Measurements from ENCODE around the gene NPHP4.
"Not testable (repeated sequence)": the region's sequence is repeated elsewhere in the genome, so short reads cannot be mapped to it uniquely, and the experiment has no call there.

Gene NPHP4

DNA sequence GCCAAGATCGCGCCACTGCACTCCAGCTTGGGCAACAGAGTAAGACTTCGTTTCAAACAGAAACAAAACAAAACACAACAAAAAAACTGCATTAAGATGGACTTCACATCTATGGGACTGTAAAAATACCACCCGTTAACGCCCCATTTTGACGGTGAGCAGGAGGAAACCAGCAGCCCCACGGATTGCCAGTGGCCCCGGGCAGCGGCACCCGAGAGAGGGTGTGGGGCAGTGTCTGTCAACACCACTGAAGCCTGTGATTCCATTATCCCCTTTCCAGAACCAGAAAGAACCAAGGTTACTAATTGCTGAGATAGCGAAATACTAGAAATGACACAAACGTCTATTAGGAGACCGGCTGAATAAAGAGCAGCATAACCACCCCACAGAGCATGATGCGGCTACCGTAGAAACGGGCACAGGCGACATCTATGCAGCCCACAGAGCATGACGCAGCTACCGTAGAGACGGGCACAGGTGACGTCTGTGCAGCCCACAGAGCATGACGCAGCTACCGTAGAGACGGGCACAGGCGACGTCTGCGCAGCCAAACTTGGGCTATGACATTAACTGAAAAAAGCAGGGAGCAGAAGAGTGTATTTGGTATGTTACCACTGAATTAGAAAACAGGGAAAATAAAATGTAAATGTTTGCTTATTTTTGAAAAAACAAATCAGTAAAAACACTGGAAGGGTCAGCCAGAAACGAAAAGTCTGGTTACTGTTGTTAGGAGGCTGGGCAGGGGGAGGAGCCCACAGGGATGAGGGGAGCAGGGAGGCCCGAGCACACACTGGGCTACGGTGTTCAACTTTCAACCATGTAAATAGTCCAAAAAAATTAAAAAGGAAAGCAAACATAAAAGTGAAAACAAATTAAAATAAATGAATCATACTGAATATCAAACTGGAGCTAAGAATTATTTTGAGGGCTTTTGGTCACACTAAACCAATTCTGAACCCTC is 96.5 kb downstream of the NPHP4 start:
- H3K27me3 ChIP-seq (ENCODE audit: low read depth), result no peaks in the 10 kb centered on the region
- in situ Hi-C loops (cut with MboI; ENCODE audit: low sequenced_read_pairs), result no loop called here
- H3K9me3 ChIP-seq, result no peaks in the 10 kb centered on the region
- H3K4me1 ChIP-seq, result peaks cover 14% of the 10 kb centered on the region
- H3K36me3 ChIP-seq (replicated peaks), result no peaks in the 10 kb centered on the region
- H3K4me3 ChIP-seq, result no peak overlapping the region
- no peak for DNase-seq (ENCODE audit: low spot score in 2 of 2)

DNA sequence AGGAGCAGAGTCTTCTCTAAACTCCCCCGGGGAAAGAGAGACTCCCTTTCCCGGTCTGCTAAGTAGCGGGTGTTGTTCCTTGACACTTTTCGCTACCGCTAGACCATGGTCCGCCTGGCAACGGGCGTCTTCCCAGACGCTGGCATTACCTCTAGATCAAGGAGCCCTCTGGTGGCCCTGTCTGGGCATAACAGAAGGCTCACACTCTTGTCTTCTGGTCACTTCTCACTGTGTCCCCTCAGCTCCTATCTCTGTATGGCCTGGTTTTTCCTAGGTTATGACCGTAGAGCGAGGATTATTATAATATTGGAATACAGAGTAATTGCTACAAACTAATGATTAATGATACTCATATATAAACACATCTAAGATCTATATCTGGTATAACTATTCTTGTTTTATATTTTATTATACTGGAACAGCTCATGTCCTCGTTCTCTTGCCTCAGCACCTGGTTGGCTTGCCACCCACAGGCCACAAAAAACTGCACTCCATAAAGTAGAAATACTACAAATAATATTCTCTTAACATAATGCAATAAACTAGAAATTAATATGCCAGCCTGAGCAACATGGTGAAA is 98.4 kb downstream of the NPHP4 start:
- in situ Hi-C loops (cut with MboI; ENCODE audit: low sequenced_read_pairs); H3K36me3 ChIP-seq (replicated peaks); H3K27me3 ChIP-seq (ENCODE audit: low read depth); H3K4me3 ChIP-seq; H3K9me3 ChIP-seq: not testable (repeated sequence)
- DNase-seq (ENCODE audit: low spot score in 2 of 2), result peak in 1 of 2 experiments; percentile 58
- H3K4me1 ChIP-seq, result peaks cover 14% of the 10 kb centered on the region

DNA sequence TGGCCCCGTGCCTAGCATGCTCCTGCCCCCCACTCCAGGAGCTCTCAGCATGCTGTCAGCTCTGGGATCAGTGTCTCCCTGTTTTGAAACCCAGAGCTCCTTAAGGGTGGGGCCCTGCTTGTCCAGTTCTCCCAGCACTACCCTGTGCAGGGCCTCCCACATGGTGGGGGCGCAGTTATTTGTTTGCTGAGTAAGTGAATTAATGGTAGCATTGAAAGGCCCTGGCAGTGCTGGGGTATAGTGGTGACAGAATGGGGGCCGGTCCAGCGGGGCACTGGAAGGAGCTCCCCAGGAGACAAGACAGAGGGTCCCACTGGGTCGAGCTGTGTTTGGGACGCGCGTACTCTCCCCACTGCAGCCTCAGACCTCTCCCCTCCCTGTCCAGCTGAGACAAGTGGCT is 99.9 kb downstream of the NPHP4 start:
- no peak for DNase-seq (ENCODE audit: low spot score in 2 of 2)
- Histone ChIP-seq H3K4me3 (no peak overlapping the region), H3K36me3 (replicated peaks) (no peaks in the 10 kb centered on the region), H3K9me3 (no peaks in the 10 kb centered on the region), H3K27me3 (ENCODE audit: low read depth) (no peaks in the 10 kb centered on the region), H3K4me1 (peaks cover 11% of the 10 kb centered on the region)
- in situ Hi-C loops (cut with MboI; ENCODE audit: low sequenced_read_pairs), result no loop called here

DNA sequence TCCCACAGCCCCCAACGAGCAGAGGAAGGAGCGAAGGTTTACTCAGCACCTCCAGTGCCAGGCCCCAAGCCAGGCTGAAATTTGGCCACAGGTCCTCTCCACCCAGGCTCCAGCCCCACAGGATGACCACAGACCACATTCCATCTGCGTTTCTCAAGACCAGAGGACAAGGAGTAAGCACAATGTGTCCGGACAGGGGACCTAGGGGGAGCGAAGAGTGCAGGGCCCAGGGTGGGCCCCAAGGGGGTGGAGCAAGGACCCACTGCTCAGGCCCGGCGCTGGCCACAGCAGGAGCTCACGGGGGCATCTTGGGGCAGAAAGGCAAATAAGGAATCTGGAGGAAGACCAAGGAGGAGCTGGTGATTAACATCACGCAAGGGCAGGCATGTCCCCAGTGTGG is 100.5 kb downstream of the NPHP4 start:
- no peaks in the 10 kb centered on the region for H3K27me3 ChIP-seq (ENCODE audit: low read depth)
- H3K4me1 ChIP-seq, result peaks cover 8% of the 10 kb centered on the region
- H3K36me3 ChIP-seq (replicated peaks), result no peaks in the 10 kb centered on the region
- H3K4me3 ChIP-seq, result no peak overlapping the region
- in situ Hi-C loops (cut with MboI; ENCODE audit: low sequenced_read_pairs), result no loop called here
- no peak for DNase-seq (ENCODE audit: low spot score in 2 of 2)
- H3K9me3 ChIP-seq, result no peaks in the 10 kb centered on the region

DNA sequence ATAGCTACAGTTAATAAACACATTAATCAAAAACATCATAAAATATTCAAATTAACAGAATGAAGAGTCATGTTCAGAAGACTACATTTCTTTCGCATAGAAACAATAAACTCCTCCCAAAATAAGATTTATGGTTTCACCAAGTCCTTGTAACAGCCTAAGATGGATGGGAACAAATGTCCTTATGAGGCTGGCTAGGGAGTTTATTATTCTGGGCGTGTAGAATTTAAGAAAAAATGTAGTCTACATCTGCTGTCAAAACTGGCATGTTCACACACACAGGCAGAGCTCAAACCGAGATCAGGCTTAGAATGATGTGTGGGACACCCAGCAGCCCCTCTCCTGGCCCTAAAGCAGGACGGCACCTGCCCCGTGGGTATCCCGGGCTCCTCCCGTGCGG is 101.1 kb downstream of the NPHP4 start:
- Histone ChIP-seq H3K4me3 (no peak overlapping the region), H3K27me3 (ENCODE audit: low read depth) (no peaks in the 10 kb centered on the region), H3K36me3 (replicated peaks) (no peaks in the 10 kb centered on the region), H3K9me3 (no peaks in the 10 kb centered on the region), H3K4me1 (peaks cover 2% of the 10 kb centered on the region)
- in situ Hi-C loops (cut with MboI; ENCODE audit: low sequenced_read_pairs), result no loop called here
- no peak for DNase-seq (ENCODE audit: low spot score in 2 of 2)

DNA sequence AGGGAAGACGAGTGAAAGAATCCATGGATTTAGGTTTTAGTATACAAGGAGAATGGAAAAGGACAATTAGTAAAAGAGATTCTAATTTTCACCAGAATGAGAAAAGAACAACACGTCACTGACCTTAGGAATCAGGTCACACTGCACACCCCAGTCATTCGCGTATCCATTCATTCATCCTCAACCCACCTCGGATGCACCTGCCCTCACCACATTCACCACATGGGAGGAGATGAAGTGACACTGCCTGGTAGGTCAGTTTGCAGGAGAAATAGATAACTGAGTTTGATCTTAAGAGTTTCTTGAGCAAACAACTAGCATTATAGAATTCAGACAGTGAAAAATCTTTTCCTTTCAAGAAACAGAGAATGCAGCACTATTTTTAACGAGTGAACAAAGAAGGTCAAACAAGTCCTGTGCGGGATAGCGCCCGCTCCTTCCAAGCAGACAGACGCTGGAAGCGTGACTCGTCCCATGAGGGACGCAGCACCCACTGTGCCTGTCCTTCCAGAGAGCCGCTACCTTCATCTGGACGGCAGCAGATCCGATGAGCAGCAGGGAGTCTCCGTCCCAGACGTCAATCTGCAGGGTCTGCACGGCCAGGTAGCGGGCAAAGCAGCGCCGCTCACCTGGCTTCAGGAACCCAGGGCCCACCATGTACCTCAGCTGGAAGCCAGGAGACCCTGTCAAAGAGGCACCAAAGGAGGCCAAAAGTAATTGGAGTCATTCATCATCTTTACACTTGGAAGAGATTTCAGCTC is 101.7 kb downstream of the NPHP4 start:
- H3K36me3 ChIP-seq (replicated peaks), result no peaks in the 10 kb centered on the region
- H3K27me3 ChIP-seq (ENCODE audit: low read depth), result no peaks in the 10 kb centered on the region
- DNase-seq (ENCODE audit: low spot score in 2 of 2), result no peak
- in situ Hi-C loops (cut with MboI; ENCODE audit: low sequenced_read_pairs), result no loop called here
- no peaks in the 10 kb centered on the region for H3K9me3 ChIP-seq
- no peaks in the 10 kb centered on the region for H3K4me1 ChIP-seq
- H3K4me3 ChIP-seq, result no peak overlapping the region

DNA sequence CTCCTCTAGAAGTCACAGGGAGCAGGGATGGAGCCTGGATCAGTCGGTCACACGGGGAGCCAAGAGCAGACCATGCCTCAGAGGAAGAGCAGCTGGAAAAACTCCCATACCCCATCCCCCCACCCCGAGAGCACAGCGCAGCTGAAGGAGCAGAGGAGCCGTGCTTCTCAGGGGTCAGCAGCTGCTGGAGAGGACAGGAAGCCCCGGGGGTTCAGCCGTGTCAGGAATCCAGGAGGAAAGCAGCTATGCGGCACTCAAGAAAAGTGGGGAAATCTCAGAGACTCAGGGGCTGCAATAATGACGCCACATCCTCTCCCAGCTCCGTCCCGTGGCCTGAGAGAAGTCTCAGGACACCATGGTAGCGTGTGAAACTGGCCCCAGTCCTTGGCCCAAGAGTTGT is 102.3 kb downstream of the NPHP4 start:
- Histone ChIP-seq H3K4me1 (no peaks in the 10 kb centered on the region), H3K4me3 (no peak overlapping the region), H3K36me3 (replicated peaks) (no peaks in the 10 kb centered on the region), H3K9me3 (no peaks in the 10 kb centered on the region), H3K27me3 (ENCODE audit: low read depth) (no peaks in the 10 kb centered on the region)
- DNase-seq (ENCODE audit: low spot score in 2 of 2), result no peak
- in situ Hi-C loops (cut with MboI; ENCODE audit: low sequenced_read_pairs), result no loop called here

DNA sequence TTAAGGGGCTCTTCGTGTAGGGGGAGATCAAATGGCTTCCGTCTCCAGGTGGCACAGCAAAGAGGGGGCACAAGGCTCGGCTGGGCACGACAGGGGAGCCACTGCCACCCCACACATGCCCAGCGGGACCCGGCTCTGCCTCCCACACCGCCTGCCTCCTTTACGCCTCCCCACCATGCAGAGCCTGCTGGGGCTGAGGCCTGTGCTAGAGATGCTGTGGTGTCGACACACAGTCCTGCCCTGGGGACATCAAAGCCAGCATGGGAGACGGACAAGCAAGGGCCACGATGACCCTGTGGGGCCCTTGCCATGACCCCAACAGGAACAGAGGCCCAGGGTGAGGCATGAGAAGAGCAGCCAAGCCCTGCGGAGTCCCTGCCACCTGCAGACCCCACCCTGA is 102.8 kb downstream of the NPHP4 start:
- in situ Hi-C loops (cut with MboI; ENCODE audit: low sequenced_read_pairs), result no loop called here
- Histone ChIP-seq H3K36me3 (replicated peaks) (no peaks in the 10 kb centered on the region), H3K9me3 (no peaks in the 10 kb centered on the region), H3K27me3 (ENCODE audit: low read depth) (no peaks in the 10 kb centered on the region), H3K4me1 (no peaks in the 10 kb centered on the region), H3K4me3 (no peak overlapping the region)
- DNase-seq (ENCODE audit: low spot score in 2 of 2), result no peak

DNA sequence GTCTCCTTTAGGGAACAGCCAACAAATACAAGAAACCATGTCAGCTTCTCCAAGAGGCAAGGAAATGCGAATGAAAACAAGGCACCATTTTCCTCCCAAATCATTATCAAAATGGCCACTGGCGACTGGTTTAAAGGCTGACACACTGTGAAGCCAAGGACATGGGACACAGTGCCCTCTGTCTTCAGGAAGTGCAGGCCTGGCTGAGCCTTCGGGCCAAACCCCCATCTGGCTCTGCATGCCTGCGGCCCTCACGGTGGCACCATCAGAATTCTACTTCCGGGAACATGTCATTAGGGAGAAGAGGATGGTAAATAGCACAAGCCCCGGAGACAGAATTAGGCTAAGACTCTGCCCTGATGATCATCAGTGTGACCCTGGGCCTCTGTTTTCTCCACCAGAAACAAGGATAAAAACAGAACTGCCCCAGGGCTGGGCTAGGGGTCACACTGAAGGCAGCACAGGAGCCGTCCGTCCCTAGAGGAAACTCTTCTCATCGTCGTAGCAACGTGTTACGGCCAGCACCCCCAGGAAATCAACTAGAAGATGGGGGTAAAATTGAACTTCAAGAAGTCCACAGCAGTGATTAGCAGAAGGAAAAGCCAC is 103.5 kb downstream of the NPHP4 start:
- Histone ChIP-seq H3K27me3 (ENCODE audit: low read depth) (no peaks in the 10 kb centered on the region), H3K9me3 (no peaks in the 10 kb centered on the region), H3K36me3 (replicated peaks) (no peaks in the 10 kb centered on the region), H3K4me3 (no peak overlapping the region), H3K4me1 (no peaks in the 10 kb centered on the region)
- in situ Hi-C loops (cut with MboI; ENCODE audit: low sequenced_read_pairs), result no loop called here
- no peak for DNase-seq (ENCODE audit: low spot score in 2 of 2)

DNA sequence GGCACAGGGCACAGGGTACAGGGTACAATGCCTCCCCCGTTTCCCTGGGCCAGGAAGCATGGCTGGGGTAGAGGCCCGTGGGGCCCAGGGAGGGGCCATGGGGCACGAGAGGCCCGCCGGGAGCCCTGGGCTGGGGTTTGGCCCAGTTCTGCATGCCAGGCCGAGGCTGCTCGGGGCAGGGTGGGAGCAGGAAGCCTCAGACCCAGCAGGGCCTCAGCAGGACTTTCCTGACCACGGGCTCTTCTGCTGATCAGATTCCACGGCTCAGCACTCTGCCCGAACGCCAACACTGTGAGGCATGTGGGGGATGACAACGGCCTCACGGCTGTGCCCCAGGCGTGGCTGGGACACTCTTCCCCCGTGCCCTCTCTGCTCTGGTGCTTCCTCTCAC is 104.3 kb downstream of the NPHP4 start:
- no peak for DNase-seq (ENCODE audit: low spot score in 2 of 2)
- H3K36me3 ChIP-seq (replicated peaks), result no peaks in the 10 kb centered on the region
- H3K27me3 ChIP-seq (ENCODE audit: low read depth), result no peaks in the 10 kb centered on the region
- no peaks in the 10 kb centered on the region for H3K4me1 ChIP-seq
- H3K4me3 ChIP-seq, result no peak overlapping the region
- in situ Hi-C loops (cut with MboI; ENCODE audit: low sequenced_read_pairs), result no loop called here
- no peaks in the 10 kb centered on the region for H3K9me3 ChIP-seq

DNA sequence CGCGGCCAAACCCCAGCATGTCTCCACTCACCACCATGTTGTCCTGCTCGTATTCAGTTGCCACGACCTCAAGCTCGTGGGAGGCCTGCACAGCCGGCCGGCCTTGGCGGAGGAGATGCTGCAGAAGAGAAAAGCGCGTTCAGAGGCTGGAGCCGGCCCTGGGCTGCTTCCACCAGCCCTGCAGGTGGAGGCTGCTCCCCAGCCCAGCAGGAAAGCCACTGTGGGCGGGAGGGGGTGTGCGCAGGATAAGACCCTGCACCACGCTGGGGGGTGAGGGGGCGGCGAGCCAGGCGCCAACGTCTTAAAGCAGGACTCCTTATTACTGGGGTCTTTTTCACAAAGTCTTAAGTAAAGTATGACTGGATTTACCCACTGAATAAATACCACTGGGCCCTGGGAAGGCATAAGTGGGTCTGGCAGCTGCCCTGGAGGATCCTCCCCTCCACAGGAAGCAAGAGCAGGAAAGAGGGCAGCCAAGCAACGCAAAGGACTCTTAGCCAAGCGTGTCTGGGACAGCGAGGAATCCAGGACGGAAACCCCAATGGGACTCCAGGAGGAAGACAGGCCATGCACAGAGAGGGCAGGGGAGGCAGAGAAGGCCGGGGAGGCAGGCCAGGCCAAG is 104.8 kb downstream of the NPHP4 start:
- Histone ChIP-seq H3K27me3 (ENCODE audit: low read depth) (no peaks in the 10 kb centered on the region), H3K4me1 (no peaks in the 10 kb centered on the region), H3K4me3 (no peak overlapping the region), H3K36me3 (replicated peaks) (no peaks in the 10 kb centered on the region), H3K9me3 (no peaks in the 10 kb centered on the region)
- in situ Hi-C loops (cut with MboI; ENCODE audit: low sequenced_read_pairs), result no loop called here
- DNase-seq (ENCODE audit: low spot score in 2 of 2), result no peak

DNA sequence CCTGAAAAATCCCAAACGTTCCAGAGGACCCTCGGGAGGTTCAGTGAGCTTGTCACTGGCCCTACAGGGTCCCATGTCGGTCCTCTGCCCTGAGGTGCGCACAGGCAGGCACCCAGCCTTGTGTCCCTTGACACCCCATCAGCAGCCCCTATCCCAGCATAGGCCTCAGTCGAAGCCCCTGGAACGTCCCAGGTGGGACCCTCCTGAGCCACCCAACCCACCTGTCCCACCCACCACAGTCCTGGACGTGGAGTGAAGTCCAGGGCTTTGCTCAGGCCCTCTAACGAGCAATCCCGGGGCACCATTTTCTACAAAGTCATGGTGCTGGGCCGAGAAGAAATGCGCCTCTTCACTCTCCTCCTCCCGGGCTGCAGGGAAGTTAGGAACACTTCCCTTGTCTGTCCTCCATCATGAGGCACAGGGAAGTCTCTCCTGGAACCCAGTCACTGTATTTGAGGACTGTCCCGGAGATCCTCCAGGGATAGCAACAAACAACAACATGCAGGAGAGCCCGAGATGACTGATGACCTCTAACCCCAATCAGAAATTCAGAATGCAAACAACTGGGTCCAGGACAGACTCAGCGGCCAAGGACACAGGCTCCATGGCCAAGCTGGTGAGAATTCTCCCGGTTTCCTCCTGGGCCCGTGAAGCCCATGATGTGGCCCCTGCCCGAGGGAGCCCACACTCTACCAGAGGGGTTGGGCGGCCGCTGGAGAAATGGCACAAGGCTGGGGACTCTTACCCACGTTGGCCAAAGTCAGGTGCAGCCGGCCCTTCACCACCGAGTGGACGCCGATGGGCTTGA is 105.5 kb downstream of the NPHP4 start:
- in situ Hi-C loops (cut with MboI; ENCODE audit: low sequenced_read_pairs), result no loop called here

DNA sequence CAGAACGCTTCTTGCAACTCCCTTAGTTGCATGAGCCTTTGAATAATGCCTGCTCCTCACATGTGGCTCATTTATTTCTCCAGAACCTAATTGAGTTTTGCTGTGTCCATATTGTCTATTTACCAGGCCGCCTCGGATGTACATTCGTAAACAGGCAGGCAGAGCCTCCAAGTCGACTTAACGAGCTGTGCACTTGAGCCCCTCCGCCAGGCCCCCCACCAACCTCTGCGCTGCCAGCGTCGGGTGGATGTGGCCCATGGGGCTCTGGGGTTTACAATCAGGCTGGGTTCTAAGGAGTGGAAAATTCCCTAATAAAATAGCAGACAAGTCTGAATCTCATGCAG is 106.1 kb downstream of the NPHP4 start:
- no peak for DNase-seq (ENCODE audit: low spot score in 2 of 2)
- Histone ChIP-seq H3K4me3 (no peak overlapping the region), H3K27me3 (ENCODE audit: low read depth) (no peaks in the 10 kb centered on the region), H3K4me1 (no peaks in the 10 kb centered on the region), H3K9me3 (no peaks in the 10 kb centered on the region), H3K36me3 (replicated peaks) (no peaks in the 10 kb centered on the region)
- in situ Hi-C loops (cut with MboI; ENCODE audit: low sequenced_read_pairs), result no loop called here

More for the DNA sequence above, 105.5 kb downstream of the NPHP4 start:
- H3K4me1 ChIP-seq, result no peaks in the 10 kb centered on the region
- no peak for DNase-seq (ENCODE audit: low spot score in 2 of 2)
- H3K4me3 ChIP-seq, result no peak overlapping the region
- no peaks in the 10 kb centered on the region for H3K36me3 ChIP-seq (replicated peaks)
- no peaks in the 10 kb centered on the region for H3K27me3 ChIP-seq (ENCODE audit: low read depth)
- no peaks in the 10 kb centered on the region for H3K9me3 ChIP-seq

Data from HAP-1 (cell line).